Ishikawa (cell line): ENCODE measurements around the gene TGFBR3.

ENCODE experiments used
- CEBPB ChIP-seq: IDR thresholded peaks from 2 replicates; pipeline ENCODE4 v1.6.1; 2012
- CREB1 ChIP-seq: IDR thresholded peaks from 2 replicates; pipeline ENCODE4 v1.6.1; 2012; ENCODE audit warnings: low read depth
- EGR1 ChIP-seq: IDR thresholded peaks from 2 replicates; pipeline ENCODE4 v1.6.1; 2012
- EP300 ChIP-seq: IDR thresholded peaks from 2 replicates; pipeline ENCODE4 v1.6.1; 2012; ENCODE audit warnings: borderline replicate concordance
- FOXM1 ChIP-seq: IDR thresholded peaks from 2 replicates; pipeline ENCODE4 v1.6.1; 2012; ENCODE audit warnings: low read depth, borderline replicate concordance
- MAX ChIP-seq: IDR thresholded peaks from 2 replicates; pipeline ENCODE4 v1.6.1; 2012
- NFIC ChIP-seq: IDR thresholded peaks from 2 replicates; pipeline ENCODE4 v1.6.1; 2012
- RAD21 ChIP-seq: IDR thresholded peaks from 2 replicates; pipeline ENCODE4 v1.6.1; 2012; ENCODE audit warnings: low read depth
- REST ChIP-seq: IDR thresholded peaks from 2 replicates; pipeline ENCODE4 v1.6.1; 2012; ENCODE audit warnings: low read depth, mild to moderate bottlenecking
- TAF1 ChIP-seq: IDR thresholded peaks from 2 replicates; pipeline ENCODE4 v1.6.1; 2012; ENCODE audit warnings: low read depth, mild to moderate bottlenecking
- TCF12 ChIP-seq: IDR thresholded peaks from 2 replicates; pipeline ENCODE4 v1.6.1; 2012; ENCODE audit warnings: low read depth
- TEAD4 ChIP-seq: IDR thresholded peaks from 2 replicates; pipeline ENCODE4 v1.6.1; 2012
- YY1 ChIP-seq: IDR thresholded peaks from 2 replicates; pipeline ENCODE4 v1.6.1; 2012; ENCODE audit warnings: low read depth
- ZBTB7A ChIP-seq: IDR thresholded peaks from 2 replicates; pipeline ENCODE4 v1.6.1; 2012; ENCODE audit warnings: low read depth
- TF ChIP-seq, protein P1 (sequence below): IDR thresholded peaks from 2 replicates; pipeline ENCODE4 v1.6.1; 2012

TGFBR3 gene

DNA sequence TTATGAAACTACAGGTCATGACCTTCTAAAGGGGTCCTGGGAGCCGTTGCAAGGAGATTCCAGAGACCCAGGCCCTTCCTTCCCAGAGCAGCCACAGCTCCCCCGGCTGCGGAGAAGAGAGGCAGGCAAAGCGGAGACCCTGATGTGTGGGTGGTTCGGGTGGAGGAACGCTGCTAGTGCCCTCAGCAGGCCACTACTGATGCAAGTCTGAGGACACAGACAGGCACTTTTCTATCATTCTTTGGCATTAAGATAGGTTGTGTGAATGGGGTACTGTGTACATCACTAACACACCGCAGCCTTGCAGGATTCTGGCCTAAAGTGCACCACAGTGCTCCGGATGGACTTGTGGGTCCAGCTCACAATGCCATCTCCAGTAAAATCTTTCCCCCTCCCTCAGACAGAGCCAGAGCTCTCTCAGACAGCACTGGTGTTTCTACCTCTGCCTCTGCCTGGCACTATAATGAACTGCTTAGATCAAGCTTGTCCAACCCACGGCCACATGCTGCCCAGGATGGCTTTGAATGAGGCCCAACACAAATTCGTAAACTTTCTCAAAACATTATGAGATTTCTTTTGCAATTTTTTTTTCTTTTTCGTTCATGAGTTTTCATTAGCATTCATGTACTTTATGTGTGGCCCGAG lies 121.4 kb downstream of the TGFBR3 start:
- no peak for TF ChIP-seq ZBTB7A
- no peak for TF ChIP-seq MAX
- TF ChIP-seq CREB1 = no peak
- no peak for TF ChIP-seq NFIC
- no peak for TF ChIP-seq RAD21
- no peak for TF ChIP-seq TAF1
- no peak for TF ChIP-seq REST
- TF ChIP-seq, protein P1, sequence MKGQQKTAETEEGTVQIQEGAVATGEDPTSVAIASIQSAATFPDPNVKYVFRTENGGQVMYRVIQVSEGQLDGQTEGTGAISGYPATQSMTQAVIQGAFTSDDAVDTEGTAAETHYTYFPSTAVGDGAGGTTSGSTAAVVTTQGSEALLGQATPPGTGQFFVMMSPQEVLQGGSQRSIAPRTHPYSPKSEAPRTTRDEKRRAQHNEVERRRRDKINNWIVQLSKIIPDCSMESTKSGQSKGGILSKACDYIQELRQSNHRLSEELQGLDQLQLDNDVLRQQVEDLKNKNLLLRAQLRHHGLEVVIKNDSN = no peak
- TF ChIP-seq TCF12 = no peak
- no peak for TF ChIP-seq EGR1
- no peak for TF ChIP-seq TEAD4
- TF ChIP-seq CEBPB = no peak
- no peak for TF ChIP-seq YY1
- TF ChIP-seq EP300 = no peak
- TF ChIP-seq FOXM1 = no peak

- TF ChIP-seq FOXM1 = no peak
- TF ChIP-seq CEBPB = no peak
- no peak for TF ChIP-seq ZBTB7A
- TF ChIP-seq EGR1 = no peak
- TF ChIP-seq EP300 = no peak
- TF ChIP-seq MAX = no peak
- TF ChIP-seq, protein P1 = no peak
- no peak for TF ChIP-seq NFIC
- TF ChIP-seq TEAD4 = no peak
- no peak for TF ChIP-seq YY1
- no peak for TF ChIP-seq TAF1
- no peak for TF ChIP-seq TCF12
Measured at GRCh38 chr1:91763252-91763651, 122.7 kb downstream of the TGFBR3 start.

GRCh38 chr1:91761295-91761721 lies 124.6 kb downstream of the TGFBR3 start:
- TF ChIP-seq TEAD4 (no peak), REST (no peak), ZBTB7A (no peak), EP300 (no peak), CEBPB (no peak), EGR1 (no peak), FOXM1 (no peak), RAD21 (no peak), YY1 (no peak), NFIC (no peak), MAX (no peak), TCF12 (no peak), CREB1 (no peak), TAF1 (no peak)
- TF ChIP-seq, protein P1 = no peak

- TF ChIP-seq ZBTB7A (no peak), CEBPB (no peak), TAF1 (no peak), MAX (no peak), TEAD4 (no peak), TCF12 (no peak), YY1 (no peak), EGR1 (no peak), EP300 (no peak)
- TF ChIP-seq, protein P1 = no peak
Measured at GRCh38 chr1:91760512-91760911, 125.4 kb downstream of the TGFBR3 start.

DNA sequence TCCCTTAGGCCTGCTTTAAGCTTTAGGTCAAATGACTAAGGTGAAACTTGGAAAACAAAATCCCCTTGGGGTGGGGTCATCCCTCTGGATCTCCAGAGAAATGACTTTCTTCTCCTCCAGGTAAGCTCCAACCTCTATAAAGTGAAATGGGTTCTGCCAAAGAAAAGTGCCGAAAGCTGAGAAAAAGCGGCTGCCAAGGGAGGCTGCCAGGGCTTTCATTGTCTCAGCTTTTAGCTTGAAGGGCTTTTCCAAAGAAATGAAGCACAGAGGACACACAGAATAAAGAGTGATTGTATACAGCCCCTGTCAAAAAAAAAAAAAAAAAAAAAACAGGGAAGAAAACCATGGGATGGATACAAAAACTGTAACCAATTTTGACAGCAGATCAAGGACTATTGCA lies 126.9 kb downstream of the TGFBR3 start:
- TF ChIP-seq MAX = no peak
- TF ChIP-seq RAD21 = no peak
- no peak for TF ChIP-seq CEBPB
- TF ChIP-seq REST = no peak
- TF ChIP-seq TAF1 = no peak
- TF ChIP-seq FOXM1 = no peak
- TF ChIP-seq, protein P1 = no peak
- no peak for TF ChIP-seq CREB1
- TF ChIP-seq TCF12 = no peak
- no peak for TF ChIP-seq YY1
- no peak for TF ChIP-seq ZBTB7A
- TF ChIP-seq EGR1 = no peak
- TF ChIP-seq EP300 = no peak
- TF ChIP-seq NFIC = no peak
- TF ChIP-seq TEAD4 = no peak
